Activated CD4-positive, alpha-beta T cell treated with anti-CD3 and anti-CD28 coated beads, Interleukin-2, amount 10 ng/mL, durations not matched to agents 7 days and 5 days (primary cell): ENCODE measurements around the gene ARL8B. TPM values are rescaled to one million over a fixed set of nuclear protein-coding genes. Genes with fewer than 3 reads are reported as not detected.
"Not testable (repeated sequence)": the region's sequence is repeated elsewhere in the genome, so short reads cannot be mapped to it uniquely, and the experiment has no call there.

Experiments
- CTCF ChIA-PET: fragments of 350-600 bp; sonication (Branson Sonifier 250); formaldehyde crosslinking; loops from one replicate; lab custom pipeline; 2021; ENCODE audit warnings: antibody characterized with exemption; lab: Charles Lee
- POLR2A ChIA-PET: fragments of 350-600 bp; sonication (Branson Sonifier 250); formaldehyde crosslinking; loops from one replicate; lab custom pipeline; 2021; ENCODE audit warnings: antibody characterized with exemption; lab: Charles Lee
- DNase-seq: peaks from one replicate; pipeline ENCODE4 v3.0.0-alpha.2; 2020
- H3K27ac Mint-ChIP-seq: one replicate; pipeline ENCODE4 v1.8.0; 2021; ENCODE audit warnings: mild to moderate bottlenecking, moderate library complexity, mixed read lengths
- H3K27me3 Mint-ChIP-seq: one replicate; pipeline ENCODE4 v1.8.0; 2021; ENCODE audit warnings: mixed read lengths
- H3K36me3 Mint-ChIP-seq: one replicate; pipeline ENCODE4 v1.8.0; 2021; ENCODE audit warnings: low read depth, mixed read lengths
- H3K4me1 Mint-ChIP-seq: one replicate; pipeline ENCODE4 v1.8.0; 2021; ENCODE audit warnings: mixed read lengths
- H3K4me3 Mint-ChIP-seq: one replicate; pipeline ENCODE4 v1.8.0; 2021; ENCODE audit warnings: mild to moderate bottlenecking, moderate library complexity, mixed read lengths
- H3K9me3 Mint-ChIP-seq: one replicate; pipeline ENCODE4 v1.8.0; 2021; ENCODE audit warnings: mixed read lengths
- total RNA-seq, 2 experiments: library from RNA; stranded (reverse); gene quantifications; one replicate each; pipeline ENCODE4 v1.2.3, GENCODE V29; 2021

ARL8B gene
- total RNA-seq, 2 experiments from 2014 or later = 41.3 to 46.4 TPM

GRCh38 chr3:5160940-5161858 lies 39.1 kb downstream of the ARL8B start:
- Mint-ChIP-seq H3K27ac (no peak overlapping the region), H3K4me3 (no peak overlapping the region), H3K27me3 (no peaks in the 10 kb centered on the region), H3K36me3 (peaks cover 9% of the 10 kb centered on the region), H3K9me3 (no peaks in the 10 kb centered on the region), H3K4me1 (peaks cover 27% of the 10 kb centered on the region)
- CTCF ChIA-PET = interaction anchor here (1.9 kb wide), 1 partner anchor 10 kb away, joined by 6 read pairs; no protein-coding TSS in a partner anchor
- DNase-seq = no peak
- POLR2A ChIA-PET = interaction anchor here (0.7 kb wide), 1 partner anchor 24 kb away, joined by 3 read pairs; no protein-coding TSS in a partner anchor

- Mint-ChIP-seq H3K27me3 (no peaks in the 10 kb centered on the region), H3K4me3 (no peak overlapping the region), H3K27ac (peak overlapping the region; percentile 3), H3K4me1 (peaks cover 27% of the 10 kb centered on the region), H3K36me3 (peaks cover 9% of the 10 kb centered on the region), H3K9me3 (no peaks in the 10 kb centered on the region)
- CTCF ChIA-PET = interaction anchor here (1.9 kb wide), 1 partner anchor 11 kb away, joined by 6 read pairs; no protein-coding TSS in a partner anchor
- POLR2A ChIA-PET = no interaction called here
- DNase-seq = no peak
Measured at GRCh38 chr3:5162102-5162501, 40.0 kb downstream of the ARL8B start.

- ChIA-PET CTCF (interaction anchor here (0.7 to 1.2 kb wide), 2 partner anchors 23 to 108 kb away, joined by 3 read pairs; no protein-coding TSS in a partner anchor), POLR2A (no interaction called here)
- H3K4me3 Mint-ChIP-seq = no peak overlapping the region
- peaks cover 24% of the 10 kb centered on the region for H3K4me1 Mint-ChIP-seq
- H3K9me3 Mint-ChIP-seq = no peaks in the 10 kb centered on the region
- no peaks in the 10 kb centered on the region for H3K36me3 Mint-ChIP-seq
- no peak for DNase-seq
- no peak overlapping the region for H3K27ac Mint-ChIP-seq
- no peaks in the 10 kb centered on the region for H3K27me3 Mint-ChIP-seq
Measured at GRCh38 chr3:5165698-5166097, 43.6 kb downstream of the ARL8B start.

- Mint-ChIP-seq H3K27ac (no peak overlapping the region), H3K4me3 (no peak overlapping the region), H3K36me3 (peaks cover 6% of the 10 kb centered on the region), H3K4me1 (peaks cover 13% of the 10 kb centered on the region), H3K9me3 (no peaks in the 10 kb centered on the region), H3K27me3 (no peaks in the 10 kb centered on the region)
- ChIA-PET CTCF (interaction anchor here (0.7 kb wide), 1 partner anchor 28 kb away, joined by 3 read pairs; no protein-coding TSS in a partner anchor), POLR2A (no interaction called here)
- no peak for DNase-seq
Measured at GRCh38 chr3:5166846-5167245, 44.8 kb downstream of the ARL8B start.

- no peak for DNase-seq
- no peaks in the 10 kb centered on the region for H3K9me3 Mint-ChIP-seq
- H3K27ac Mint-ChIP-seq = no peak overlapping the region
- peaks cover 13% of the 10 kb centered on the region for H3K36me3 Mint-ChIP-seq
- H3K4me1 Mint-ChIP-seq = peaks cover 9% of the 10 kb centered on the region
- H3K27me3 Mint-ChIP-seq = no peaks in the 10 kb centered on the region
- ChIA-PET POLR2A (no interaction called here), CTCF (no interaction called here)
- no peak overlapping the region for H3K4me3 Mint-ChIP-seq
Measured at GRCh38 chr3:5168110-5168509, 46.0 kb downstream of the ARL8B start.

GRCh38 chr3:5169807-5170206 lies 47.7 kb downstream of the ARL8B start:
- H3K4me1 Mint-ChIP-seq = peaks cover 7% of the 10 kb centered on the region
- ChIA-PET POLR2A (no interaction called here), CTCF (no interaction called here)
- no peaks in the 10 kb centered on the region for H3K9me3 Mint-ChIP-seq
- peaks cover 20% of the 10 kb centered on the region for H3K36me3 Mint-ChIP-seq
- H3K27ac Mint-ChIP-seq = no peak overlapping the region
- no peaks in the 10 kb centered on the region for H3K27me3 Mint-ChIP-seq
- no peak for DNase-seq
- no peak overlapping the region for H3K4me3 Mint-ChIP-seq

GRCh38 chr3:5170975-5171374 lies 48.9 kb downstream of the ARL8B start:
- no peak overlapping the region for H3K27ac Mint-ChIP-seq
- peaks cover 26% of the 10 kb centered on the region for H3K36me3 Mint-ChIP-seq
- ChIA-PET POLR2A (no interaction called here), CTCF (no interaction called here)
- no peak overlapping the region for H3K4me3 Mint-ChIP-seq
- peaks cover 5% of the 10 kb centered on the region for H3K4me1 Mint-ChIP-seq
- H3K27me3 Mint-ChIP-seq = no peaks in the 10 kb centered on the region
- H3K9me3 Mint-ChIP-seq = no peaks in the 10 kb centered on the region
- no peak for DNase-seq

GRCh38 chr3:5172018-5172417 lies 49.9 kb downstream of the ARL8B start:
- ChIA-PET CTCF (no interaction called here), POLR2A (no interaction called here)
- no peak overlapping the region for H3K4me3 Mint-ChIP-seq
- H3K27me3 Mint-ChIP-seq = no peaks in the 10 kb centered on the region
- H3K9me3 Mint-ChIP-seq = no peaks in the 10 kb centered on the region
- no peak for DNase-seq
- peaks cover 5% of the 10 kb centered on the region for H3K4me1 Mint-ChIP-seq
- H3K36me3 Mint-ChIP-seq = peaks cover 26% of the 10 kb centered on the region
- H3K27ac Mint-ChIP-seq = no peak overlapping the region

- H3K36me3 Mint-ChIP-seq = peaks cover 46% of the 10 kb centered on the region
- H3K27ac Mint-ChIP-seq, DNase-seq, H3K4me3 Mint-ChIP-seq, H3K27me3 Mint-ChIP-seq, CTCF ChIA-PET, POLR2A ChIA-PET, H3K9me3 Mint-ChIP-seq: not testable (repeated sequence)
- peaks cover 20% of the 10 kb centered on the region for H3K4me1 Mint-ChIP-seq
Measured at GRCh38 chr3:5179036-5179435, 56.9 kb downstream of the ARL8B start.

- H3K9me3 Mint-ChIP-seq = no peaks in the 10 kb centered on the region
- H3K36me3 Mint-ChIP-seq = peaks cover 41% of the 10 kb centered on the region
- peaks cover 34% of the 10 kb centered on the region for H3K4me1 Mint-ChIP-seq
- H3K4me3 Mint-ChIP-seq = no peak overlapping the region
- no peaks in the 10 kb centered on the region for H3K27me3 Mint-ChIP-seq
- CTCF ChIA-PET = interaction anchor here (1.8 to 2.0 kb wide), 2 partner anchors 16 to 60 kb away, joined by 6 read pairs; partner anchors contain the start of gene ARL8B
- peak overlapping the region; percentile 73 for H3K27ac Mint-ChIP-seq
- DNase-seq = no peak
- POLR2A ChIA-PET = interaction anchor here (1.0 kb wide), 1 partner anchor 16 kb away, joined by 5 read pairs; no protein-coding TSS in a partner anchor
Measured at GRCh38 chr3:5181469-5182141, 59.5 kb downstream of the ARL8B start.

GRCh38 chr3:5183714-5184113 lies 61.6 kb downstream of the ARL8B start:
- H3K27me3 Mint-ChIP-seq, H3K9me3 Mint-ChIP-seq, H3K27ac Mint-ChIP-seq, H3K4me3 Mint-ChIP-seq, POLR2A ChIA-PET, DNase-seq: not testable (repeated sequence)
- H3K4me1 Mint-ChIP-seq = peaks cover 37% of the 10 kb centered on the region
- peaks cover 33% of the 10 kb centered on the region for H3K36me3 Mint-ChIP-seq
- CTCF ChIA-PET = interaction anchor here (1.5 to 1.8 kb wide), 2 partner anchors 9 to 14 kb away, joined by 3 to 6 read pairs; no protein-coding TSS in a partner anchor

GRCh38 chr3:5184499-5184898 lies 62.4 kb downstream of the ARL8B start:
- Mint-ChIP-seq H3K27me3 (no peaks in the 10 kb centered on the region), H3K36me3 (peaks cover 34% of the 10 kb centered on the region), H3K4me3 (no peak overlapping the region), H3K4me1 (peaks cover 33% of the 10 kb centered on the region), H3K9me3 (no peaks in the 10 kb centered on the region), H3K27ac (no peak overlapping the region)
- ChIA-PET POLR2A (no interaction called here), CTCF (interaction anchor here (0.6 kb wide), 1 partner anchor 784 kb away, joined by 4 read pairs; no protein-coding TSS in a partner anchor)
- DNase-seq = no peak
